Measurements from ENCODE around the gene KIRREL3.

KIRREL3 gene

GRCh38 chr11:126526471-126526870, 474.1 kb downstream of the KIRREL3 start:
- TF ChIP-seq CTCF (IDR thresholded peaks at IDR 0.05; ENCODE audit: borderline replicate concordance, insufficient read depth, low read depth, low read length) = no peak
- no peak overlapping the region for H3K4me3 ChIP-seq (ENCODE audit: low read depth, low read length)

GRCh38 chr11:126525702-126526101, 474.9 kb downstream of the KIRREL3 start:
- no peak for TF ChIP-seq CTCF (IDR thresholded peaks at IDR 0.05; ENCODE audit: borderline replicate concordance, insufficient read depth, low read depth, low read length)
- no peak overlapping the region for H3K4me3 ChIP-seq (ENCODE audit: low read depth, low read length)

GRCh38 chr11:126525216-126525615, 475.4 kb downstream of the KIRREL3 start:
- no peak overlapping the region for H3K4me3 ChIP-seq (ENCODE audit: low read depth, low read length)
- no peak for TF ChIP-seq CTCF (IDR thresholded peaks at IDR 0.05; ENCODE audit: borderline replicate concordance, insufficient read depth, low read depth, low read length)

- H3K4me3 ChIP-seq (ENCODE audit: low read depth, low read length) = no peak overlapping the region
- TF ChIP-seq CTCF (IDR thresholded peaks at IDR 0.05; ENCODE audit: borderline replicate concordance, insufficient read depth, low read depth, low read length) = no peak
These were observed 476.9 kb downstream of the KIRREL3 start for GRCh38 chr11:126523441-126524205.

- H3K4me3 ChIP-seq (ENCODE audit: low read depth, low read length) = no peak overlapping the region
- no peak for TF ChIP-seq CTCF (IDR thresholded peaks at IDR 0.05; ENCODE audit: borderline replicate concordance, insufficient read depth, low read depth, low read length)
These were observed 478.0 kb downstream of the KIRREL3 start for GRCh38 chr11:126522606-126523005.

- no peak for TF ChIP-seq CTCF (IDR thresholded peaks at IDR 0.05; ENCODE audit: borderline replicate concordance, insufficient read depth, low read depth, low read length)
- no peak overlapping the region for H3K4me3 ChIP-seq (ENCODE audit: low read depth, low read length)
These were observed 478.4 kb downstream of the KIRREL3 start for GRCh38 chr11:126522152-126522551.

GRCh38 chr11:126521196-126521595, 479.4 kb downstream of the KIRREL3 start:
- no peak overlapping the region for H3K4me3 ChIP-seq (ENCODE audit: low read depth, low read length)
- TF ChIP-seq CTCF (IDR thresholded peaks at IDR 0.05; ENCODE audit: borderline replicate concordance, insufficient read depth, low read depth, low read length) = no peak

Data from GM12875 (cell line).